Measurements from ENCODE around the gene EYS. TPM values are rescaled to one million over a fixed set of nuclear protein-coding genes. Genes with fewer than 3 reads are reported as not detected.

The EYS gene
- total RNA-seq, 1 donor from 2014 or later = not detected

DNA sequence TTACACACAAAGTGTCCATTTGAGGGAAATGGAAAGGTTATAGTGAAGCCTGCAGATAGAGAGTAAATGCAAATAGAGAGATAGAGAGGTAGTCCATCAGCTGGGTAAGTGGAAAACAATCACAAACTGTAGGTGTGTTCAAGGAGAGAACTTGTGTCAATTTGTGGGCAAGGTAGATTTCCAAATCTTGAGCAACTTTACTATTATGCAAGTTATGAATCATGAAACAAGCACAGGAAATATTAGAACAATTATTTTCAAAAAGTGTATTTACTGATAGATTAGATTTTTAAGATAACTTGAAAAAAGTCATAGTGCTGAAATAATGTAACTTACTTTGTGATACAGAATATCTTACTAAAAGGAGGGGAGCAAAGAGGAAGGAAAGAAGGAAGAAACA lies 792.9 kb downstream of the EYS start:
- no peak for ATAC-seq
- no peak for DNase-seq
- intact Hi-C loops (cut with micrococcal nuclease) = no loop called here

DNA sequence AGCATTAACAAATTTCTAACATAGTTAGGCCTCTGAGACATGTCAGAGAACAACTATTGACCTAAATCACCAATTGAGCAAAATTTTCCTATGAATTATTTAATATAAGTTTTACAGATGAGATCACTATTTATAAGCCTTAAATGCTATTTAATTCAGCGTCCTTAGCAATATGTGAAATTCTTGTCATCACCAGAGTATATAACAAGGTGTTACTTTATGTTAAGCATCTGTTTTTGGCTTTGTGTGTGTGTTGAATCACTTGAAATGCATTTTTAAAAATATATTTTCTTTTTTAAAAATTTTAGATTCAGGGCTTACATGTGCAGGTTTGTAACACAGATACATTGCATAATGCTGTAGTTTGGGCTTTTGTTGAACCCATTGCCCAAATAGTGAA lies 794.1 kb downstream of the EYS start:
- ATAC-seq (no peak), DNase-seq (no peak)
- intact Hi-C loops (cut with micrococcal nuclease) = no loop called here

DNA sequence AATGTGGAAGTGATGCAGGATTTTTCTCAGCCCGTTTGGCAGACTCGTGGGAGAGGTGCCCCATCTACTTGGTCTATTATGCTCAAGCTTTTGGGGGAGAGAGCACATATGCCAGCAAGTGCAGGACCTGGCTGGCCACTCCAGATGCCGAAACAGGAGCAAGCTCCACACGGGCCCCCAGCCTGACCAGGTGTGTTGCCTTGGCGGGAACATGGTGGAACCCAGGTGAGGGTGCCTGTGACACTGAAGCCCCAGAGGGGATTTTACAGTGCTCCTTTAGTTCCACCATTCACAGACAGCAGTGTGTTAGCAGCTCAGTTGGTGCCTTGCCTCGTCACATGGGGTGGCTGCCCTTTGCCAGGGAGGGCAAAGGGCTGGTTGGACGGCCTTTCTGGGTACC lies 798.9 kb downstream of the EYS start:
- DNase-seq (no peak), ATAC-seq (no peak)
- intact Hi-C loops (cut with micrococcal nuclease) = no loop called here

DNA sequence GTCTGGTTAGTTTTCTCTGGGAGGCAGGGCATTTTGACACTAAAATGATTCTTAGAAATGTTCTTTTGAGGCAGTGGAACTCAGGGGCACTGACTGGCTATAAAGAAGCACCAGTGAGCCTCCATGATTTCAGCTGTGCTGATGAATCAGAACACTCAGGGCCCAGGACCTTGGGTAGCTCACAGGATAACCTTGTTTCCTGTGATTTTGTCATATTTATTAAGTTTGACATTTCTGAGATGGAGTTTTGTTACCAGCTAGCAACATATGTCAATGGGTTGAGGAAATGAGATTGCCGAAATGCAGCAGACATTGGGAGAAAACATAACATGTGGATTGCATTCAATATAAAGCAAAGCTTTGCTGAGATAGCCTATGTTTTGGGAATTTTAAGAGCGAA lies 802.4 kb downstream of the EYS start:
- ATAC-seq = no peak

DNA sequence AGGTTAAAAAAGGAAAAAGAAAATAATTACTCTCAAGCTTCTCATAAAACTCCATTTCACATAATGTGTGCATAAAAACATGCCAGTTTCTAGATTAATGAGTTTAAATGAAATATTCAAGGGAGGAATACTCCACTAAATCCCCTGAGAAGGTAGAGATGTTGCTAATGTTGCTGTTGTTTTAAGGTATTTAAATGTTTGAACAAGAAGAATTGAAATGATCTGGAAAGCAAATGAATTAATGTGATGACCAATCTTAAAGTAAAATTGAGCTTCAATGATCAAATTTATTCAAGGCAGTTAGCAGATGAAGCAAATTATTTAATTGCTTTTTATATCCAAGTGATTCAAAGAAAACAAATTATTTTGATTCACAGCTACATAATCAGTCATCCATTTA lies 804.4 kb downstream of the EYS start:
- DNase-seq (no peak), ATAC-seq (no peak)
- intact Hi-C loops (cut with micrococcal nuclease) = no loop called here

More for the DNA sequence above, 802.4 kb downstream of the EYS start:
- intact Hi-C loops (cut with micrococcal nuclease) = no loop called here
- DNase-seq = no peak

DNA sequence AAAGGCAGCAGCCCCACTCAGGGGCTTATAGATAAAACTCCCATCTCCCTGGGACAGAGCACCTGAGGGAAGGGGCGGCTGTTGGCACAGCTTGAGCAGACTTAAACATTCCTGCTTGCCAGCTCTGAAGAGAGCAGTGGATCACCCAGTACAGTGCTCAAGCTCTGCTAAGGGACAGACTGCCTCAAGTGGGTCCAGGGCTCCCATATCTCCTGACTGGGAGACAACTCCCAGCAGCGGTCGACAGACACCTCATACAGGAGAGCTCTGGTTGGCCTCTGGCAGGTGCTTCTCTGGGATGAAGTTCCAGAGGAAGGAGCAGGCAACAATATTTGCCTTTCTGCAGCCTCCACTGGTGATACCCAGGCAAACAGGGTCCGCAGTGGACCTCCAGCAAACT lies 810.1 kb downstream of the EYS start:
- no peak for DNase-seq
- intact Hi-C loops (cut with micrococcal nuclease) = no loop called here
- ATAC-seq = no peak

DNA sequence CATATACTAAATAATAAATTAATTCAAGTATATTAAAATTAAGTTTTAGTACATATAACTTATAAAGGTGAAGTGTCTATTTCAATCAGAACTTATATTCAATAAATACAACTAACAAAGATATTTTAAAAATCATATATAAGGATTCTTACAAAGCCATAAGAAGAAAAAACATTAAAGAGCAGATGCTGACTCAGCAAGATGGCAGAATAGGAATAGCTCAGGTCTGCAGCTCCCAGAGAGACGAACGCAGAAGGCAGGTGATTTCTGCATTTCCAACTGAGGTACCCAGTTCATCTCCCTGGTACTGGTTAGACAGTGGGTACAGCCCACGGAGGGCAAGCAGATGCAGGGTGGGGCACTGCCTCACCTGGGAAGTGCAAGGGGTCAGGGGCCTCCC lies 811.1 kb downstream of the EYS start:
- ATAC-seq (no peak), DNase-seq (no peak)
- intact Hi-C loops (cut with micrococcal nuclease) = no loop called here

DNA sequence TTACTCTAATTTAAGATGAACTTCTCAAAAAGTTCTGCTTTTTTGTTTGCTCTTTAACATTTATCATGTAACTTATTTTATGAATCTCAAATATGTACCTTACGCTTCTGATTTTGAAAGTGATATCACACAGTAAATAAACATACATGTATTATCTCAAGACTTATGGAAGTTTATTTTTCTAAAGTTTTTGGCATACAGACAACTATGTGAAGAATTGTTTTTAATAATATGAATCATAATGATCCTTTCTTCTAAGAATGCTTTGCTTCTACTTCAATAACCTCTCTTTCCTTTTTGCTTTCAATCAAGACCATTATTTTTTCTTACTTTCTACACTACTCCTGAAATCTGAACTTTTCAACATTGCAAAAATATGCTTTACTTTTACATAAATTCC lies 816.4 kb downstream of the EYS start:
- intact Hi-C loops (cut with micrococcal nuclease) = no loop called here
- DNase-seq (no peak), ATAC-seq (no peak)

DNA sequence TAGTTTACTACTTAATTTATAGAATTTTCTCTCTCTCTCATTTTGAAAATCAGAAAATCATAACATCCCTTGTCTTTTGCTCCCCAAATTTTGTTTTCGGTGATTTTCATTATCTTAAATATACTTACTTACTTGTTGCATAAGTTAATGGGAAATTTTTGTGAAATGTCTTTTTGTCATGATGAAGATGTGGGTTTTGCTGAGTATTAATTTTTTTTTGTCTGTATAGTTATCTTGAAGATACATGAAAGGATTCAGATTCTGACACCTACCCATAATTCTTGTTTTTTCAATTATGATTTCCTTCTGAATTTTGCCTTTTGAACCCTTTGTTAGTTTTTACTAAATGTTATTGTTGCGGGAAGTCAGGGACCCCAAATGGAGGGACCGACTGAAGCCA lies 817.9 kb downstream of the EYS start:
- intact Hi-C loops (cut with micrococcal nuclease) = no loop called here
- ATAC-seq = no peak

DNA sequence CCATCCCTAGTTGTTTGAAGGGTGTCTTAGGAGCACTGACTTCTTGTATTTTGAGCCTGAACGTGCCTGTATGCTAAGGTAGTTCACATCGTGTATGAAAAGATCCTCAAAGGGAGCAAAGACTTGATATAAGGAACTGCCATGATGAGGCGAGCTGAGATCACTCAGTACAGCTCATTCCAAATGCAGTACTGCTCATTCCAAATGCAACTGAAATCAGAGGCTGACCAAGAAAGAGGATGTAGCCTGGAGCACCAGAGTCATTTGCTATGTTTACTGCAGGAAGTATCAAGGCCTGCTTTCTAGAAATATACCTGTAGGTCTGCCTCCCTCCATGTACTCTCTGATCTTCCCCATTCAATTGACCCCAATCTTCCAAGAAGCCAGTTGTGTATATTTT lies 832.2 kb downstream of the EYS start:
- intact Hi-C loops (cut with micrococcal nuclease) = no loop called here
- no peak for ATAC-seq

More for the DNA sequence above, 817.9 kb downstream of the EYS start:
- DNase-seq = no peak

DNA sequence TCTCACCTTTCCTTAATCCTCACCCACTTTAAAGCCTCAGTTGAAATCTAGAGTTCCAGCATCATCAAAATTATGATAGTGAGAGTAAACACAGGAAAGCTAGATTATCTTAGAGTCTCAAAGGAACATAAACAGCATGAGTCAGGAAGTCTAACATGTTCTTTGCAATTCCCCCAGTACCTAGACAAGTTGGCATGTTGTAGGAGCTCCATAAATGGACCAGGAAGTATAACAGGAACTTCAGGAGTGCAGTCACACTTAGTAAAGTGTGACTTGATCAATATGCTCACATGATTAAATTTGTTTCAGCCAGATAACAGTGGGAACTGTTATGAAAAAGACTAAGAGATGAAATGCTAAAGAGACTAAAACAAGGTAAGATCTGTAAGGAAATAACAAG lies 834.4 kb downstream of the EYS start:
- ATAC-seq (no peak), DNase-seq (no peak)
- intact Hi-C loops (cut with micrococcal nuclease) = no loop called here

More for the DNA sequence above, 832.2 kb downstream of the EYS start:
- no peak for DNase-seq

DNA sequence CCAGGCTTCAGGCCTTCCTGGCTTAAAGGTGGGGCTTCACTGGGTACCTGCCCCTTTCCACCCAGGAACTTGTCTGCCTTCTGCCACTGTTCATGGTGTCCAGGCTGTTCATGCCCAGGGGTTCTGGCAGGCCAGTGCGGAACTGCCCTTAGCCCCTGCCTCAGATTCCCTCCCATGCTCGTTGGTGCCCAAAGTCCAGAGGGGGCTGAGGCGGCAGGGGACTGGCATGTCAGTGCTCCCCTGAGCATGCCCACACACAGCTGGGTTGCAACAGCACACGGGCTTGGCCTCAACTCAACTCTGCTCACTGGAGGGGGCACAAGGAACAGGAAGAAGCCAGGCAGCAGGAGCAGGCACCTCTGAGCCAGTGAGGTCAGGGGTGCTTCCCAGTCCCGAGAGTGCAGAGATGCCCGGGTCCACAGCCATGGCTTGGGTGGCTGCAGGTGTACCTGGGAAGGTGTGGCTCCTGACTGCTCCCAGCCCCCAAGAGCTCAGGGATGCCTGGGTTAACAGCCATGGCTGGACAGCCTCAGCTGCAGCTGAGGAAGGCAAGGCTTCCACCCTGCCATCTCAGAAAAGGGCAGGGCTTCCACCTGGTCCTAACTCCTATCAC lies 845.9 kb downstream of the EYS start:
- intact Hi-C loops (cut with micrococcal nuclease) = no loop called here
- DNase-seq (no peak), ATAC-seq (no peak)

DNA sequence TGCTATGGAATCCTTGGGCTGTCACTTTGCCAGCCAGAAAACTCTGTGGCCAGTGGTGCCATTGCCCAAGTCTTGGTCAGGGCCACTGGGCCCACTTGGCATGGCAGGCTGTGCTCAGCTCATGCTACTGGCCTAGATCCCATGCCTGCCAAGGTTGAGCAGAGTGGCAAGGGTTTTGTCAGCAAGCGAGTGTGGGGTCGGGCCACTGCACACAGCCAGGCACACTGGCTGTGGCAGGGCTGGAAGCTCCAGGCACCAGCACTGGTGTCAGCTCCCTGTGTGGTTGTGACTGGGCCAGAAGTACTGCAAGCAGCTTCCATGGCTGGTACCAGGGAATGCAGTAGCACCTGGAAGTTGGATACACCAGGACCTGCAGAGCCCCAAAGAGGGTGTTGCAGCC lies 846.8 kb downstream of the EYS start:
- intact Hi-C loops (cut with micrococcal nuclease) = no loop called here
- DNase-seq (no peak), ATAC-seq (no peak)

DNA sequence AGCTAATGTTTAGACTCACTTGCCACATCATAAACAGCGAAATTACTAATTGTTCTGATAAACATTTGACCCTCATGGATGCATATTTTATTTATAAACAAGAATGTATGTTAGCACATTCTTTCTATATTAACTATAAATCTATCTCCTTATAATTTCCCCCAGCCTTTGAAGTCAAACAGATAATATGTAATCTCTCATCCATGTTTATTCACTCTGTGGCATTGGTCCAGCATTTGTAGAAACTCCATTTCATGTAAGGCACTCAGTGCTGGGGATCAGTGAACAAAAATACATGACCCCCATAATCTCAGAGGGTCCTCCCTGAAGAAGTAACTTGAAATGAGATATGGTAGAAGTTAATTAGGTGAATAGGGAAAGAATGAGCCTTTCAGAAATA lies 856.9 kb downstream of the EYS start:
- no peak for ATAC-seq
- DNase-seq = no peak
- intact Hi-C loops (cut with micrococcal nuclease) = no loop called here

DNA sequence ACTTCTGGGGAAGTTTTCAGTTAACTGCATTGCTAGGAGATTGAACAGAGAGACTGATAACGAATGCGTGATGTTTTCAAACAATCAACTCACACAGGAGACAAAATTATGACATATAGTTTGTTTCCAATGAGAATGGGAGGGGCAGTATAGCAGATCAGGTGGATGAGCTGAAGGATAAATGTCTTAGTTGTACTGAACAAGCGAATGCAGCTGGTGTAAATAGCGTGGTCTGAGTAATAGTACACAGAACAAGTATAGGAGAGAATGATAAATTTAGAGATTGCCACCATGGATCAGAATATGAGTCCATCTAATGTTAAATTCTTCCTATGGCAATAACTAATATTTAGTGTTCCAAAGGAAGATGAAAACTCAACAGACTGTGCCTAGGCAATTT lies 858.6 kb downstream of the EYS start:
- DNase-seq = no peak
- ATAC-seq = no peak
- intact Hi-C loops (cut with micrococcal nuclease) = no loop called here

DNA sequence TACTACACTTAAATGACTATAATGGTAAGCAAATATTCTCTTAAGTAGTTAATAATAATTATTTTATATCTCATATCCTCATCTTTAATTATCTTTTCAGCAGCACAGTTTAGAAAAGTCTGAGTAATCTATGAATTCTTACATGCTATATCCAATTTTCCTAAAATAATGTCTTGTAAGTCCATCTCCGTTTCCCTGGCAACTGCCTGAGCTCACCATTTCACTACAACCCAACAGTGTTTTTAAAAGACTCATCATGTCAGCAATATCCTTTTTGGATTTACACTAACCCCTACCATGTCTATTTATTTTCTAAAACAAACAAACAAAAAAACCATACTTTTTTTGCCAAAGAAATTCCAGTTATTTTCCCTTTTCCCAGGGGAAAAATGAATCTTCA lies 859.6 kb downstream of the EYS start:
- no peak for DNase-seq
- ATAC-seq = no peak
- intact Hi-C loops (cut with micrococcal nuclease) = no loop called here

DNA sequence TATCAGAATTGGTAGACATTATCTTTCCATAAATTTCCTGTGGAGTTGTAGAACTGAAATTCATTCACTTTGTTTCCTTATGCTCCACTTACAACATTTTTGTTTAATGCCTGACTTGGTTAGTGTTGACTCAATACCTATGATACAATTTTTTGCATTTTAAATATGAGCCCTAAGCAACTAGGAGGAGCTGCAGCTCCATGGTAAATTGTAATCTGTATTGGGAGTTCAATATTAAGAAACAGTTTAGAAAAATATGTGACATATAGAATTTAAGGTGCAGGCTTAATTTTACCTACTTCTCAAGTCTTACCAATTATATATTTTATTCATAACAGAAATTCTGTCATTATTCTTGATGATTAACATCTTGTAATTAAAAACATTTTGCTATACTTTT lies 868.3 kb downstream of the EYS start:
- intact Hi-C loops (cut with micrococcal nuclease) = no loop called here
- DNase-seq (no peak), ATAC-seq (no peak)

DNA sequence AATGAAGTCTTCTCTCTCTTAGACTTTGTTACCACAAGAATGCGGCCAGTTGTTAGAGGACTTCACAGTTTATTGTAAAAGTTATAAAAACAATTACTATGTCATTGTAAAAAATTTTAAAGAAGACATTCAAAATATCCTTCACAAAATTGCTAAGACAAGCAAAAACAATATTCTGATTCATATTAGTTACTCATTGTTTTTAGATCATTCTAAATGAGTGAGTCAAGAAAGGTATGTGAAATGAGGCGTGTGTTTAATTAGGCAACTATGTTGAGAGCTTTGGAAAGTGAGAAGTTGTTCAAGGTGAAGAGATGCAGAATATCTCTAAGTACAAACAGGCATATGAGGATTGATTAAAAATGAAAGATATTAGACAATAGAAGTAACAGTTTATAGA lies 875.3 kb downstream of the EYS start:
- ATAC-seq (no peak), DNase-seq (no peak)
- intact Hi-C loops (cut with micrococcal nuclease) = no loop called here

DNA sequence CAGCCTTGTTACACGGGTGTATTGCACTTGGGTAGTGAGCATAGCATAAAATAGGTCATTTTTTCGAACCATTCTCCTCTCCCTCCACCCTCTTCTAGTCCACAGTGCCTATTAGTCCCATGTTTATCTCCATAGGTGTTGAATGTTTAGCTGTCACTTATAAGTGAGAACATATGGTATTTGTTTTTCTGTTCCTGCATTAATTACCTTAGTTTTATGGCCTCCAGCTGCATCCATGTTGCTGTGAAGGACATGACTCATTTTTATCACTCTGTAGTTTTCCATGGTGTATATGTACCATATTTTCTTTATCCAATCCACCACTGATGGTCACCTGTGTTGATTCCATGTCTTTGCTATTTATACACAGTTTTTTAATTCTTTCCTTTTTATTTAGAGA lies 889.5 kb downstream of the EYS start:
- DNase-seq (no peak), ATAC-seq (no peak)
- intact Hi-C loops (cut with micrococcal nuclease) = no loop called here

DNA sequence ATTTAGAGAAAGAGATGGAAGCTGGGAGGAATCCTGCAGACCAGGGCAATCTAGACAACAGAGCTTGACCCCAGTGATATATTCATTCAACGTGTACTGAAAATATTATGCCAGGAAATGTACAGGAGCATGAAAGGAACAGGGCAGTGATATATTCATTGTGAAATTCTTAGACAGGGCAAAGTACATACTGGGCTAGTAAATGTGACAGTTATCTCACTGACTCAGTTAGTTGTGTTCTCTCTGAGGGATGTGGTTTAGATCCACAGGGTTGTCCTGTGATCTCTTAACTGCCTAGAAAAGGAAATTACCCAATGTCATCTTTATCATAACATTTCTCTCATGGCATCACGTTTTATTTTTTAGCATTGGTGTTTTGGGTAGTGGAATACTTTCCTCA lies 891.3 kb downstream of the EYS start:
- ATAC-seq (no peak), DNase-seq (no peak)
- intact Hi-C loops (cut with micrococcal nuclease) = no loop called here

DNA sequence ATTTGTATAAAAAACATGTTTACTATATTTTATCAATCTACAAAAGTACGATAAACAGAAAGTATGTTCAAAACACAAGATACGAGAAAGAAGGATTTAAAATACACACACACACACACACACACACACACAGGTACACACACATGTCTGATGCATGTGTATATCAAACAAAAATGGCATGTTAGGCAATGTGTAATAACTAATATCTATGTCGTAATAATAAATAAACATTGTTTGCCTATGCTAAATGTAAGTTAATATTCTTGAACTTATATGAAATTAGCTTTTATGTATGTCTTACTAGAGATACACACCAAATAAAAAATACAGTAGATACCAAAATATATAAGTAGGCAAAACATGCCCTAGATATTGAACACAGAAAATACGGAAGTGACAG lies 894.9 kb downstream of the EYS start:
- no peak for DNase-seq
- no peak for ATAC-seq
- intact Hi-C loops (cut with micrococcal nuclease) = no loop called here

DNA sequence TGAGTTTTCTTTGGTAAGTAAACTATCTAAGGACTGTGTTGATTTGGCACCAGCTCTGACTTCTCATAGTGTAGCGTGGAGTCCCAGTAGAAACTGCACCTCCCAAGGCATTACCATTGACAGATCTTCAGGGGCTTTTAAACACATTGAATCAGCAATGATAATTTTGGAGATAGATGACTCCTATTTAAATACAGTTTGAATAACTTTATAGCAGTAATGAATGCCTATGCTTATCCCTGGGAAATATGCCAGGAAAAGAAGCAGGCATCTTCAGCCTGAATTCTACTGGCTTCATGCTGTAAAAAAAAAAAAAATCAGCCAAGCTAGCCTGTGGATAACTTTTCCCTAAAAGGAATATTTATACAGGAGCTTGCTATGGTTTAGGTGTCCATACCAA lies 895.9 kb downstream of the EYS start:
- ATAC-seq (no peak), DNase-seq (no peak)
- intact Hi-C loops (cut with micrococcal nuclease) = no loop called here
